ENCODE data around the gene LRP4.
A peak's percentile ranks its signal among the peaks of the same experiment; 100 is the strongest.

The LRP4 gene

GRCh38 chr11:46916286-46917108, 1.9 kb downstream of the LRP4 start:
- peak overlapping the region; percentile 68 for H3K4me3 ChIP-seq (ENCODE audit: low read depth, low read length)
- no peaks in the 10 kb centered on the region for H3K9me3 ChIP-seq (ENCODE audit: control insufficient read depth, insufficient read depth, low read length)
- peaks cover 46% of the 10 kb centered on the region for H3K27me3 ChIP-seq (ENCODE audit: control insufficient read depth, insufficient read depth, low read length)
- H3K36me3 ChIP-seq (ENCODE audit: control insufficient read depth, insufficient read depth, low read length), result no peaks in the 10 kb centered on the region
- H3K9ac ChIP-seq (ENCODE audit: low read depth, low read length), result no peak overlapping the region
- peaks cover 30% of the 10 kb centered on the region for H3K4me1 ChIP-seq (ENCODE audit: control insufficient read depth, insufficient read depth, low read length)

- H3K27me3 ChIP-seq (ENCODE audit: control insufficient read depth, insufficient read depth, low read length), result peaks cover 46% of the 10 kb centered on the region
- H3K9ac ChIP-seq (ENCODE audit: low read depth, low read length), result no peak overlapping the region
- H3K9me3 ChIP-seq (ENCODE audit: control insufficient read depth, insufficient read depth, low read length), result no peaks in the 10 kb centered on the region
- H3K4me1 ChIP-seq (ENCODE audit: control insufficient read depth, insufficient read depth, low read length), result peaks cover 30% of the 10 kb centered on the region
- H3K4me3 ChIP-seq (ENCODE audit: low read depth, low read length), result no peak overlapping the region
- H3K36me3 ChIP-seq (ENCODE audit: control insufficient read depth, insufficient read depth, low read length), result no peaks in the 10 kb centered on the region
These were observed 3.4 kb downstream of the LRP4 start for GRCh38 chr11:46914910-46915309.

- peaks cover 43% of the 10 kb centered on the region for H3K27me3 ChIP-seq (ENCODE audit: control insufficient read depth, insufficient read depth, low read length)
- no peaks in the 10 kb centered on the region for H3K9me3 ChIP-seq (ENCODE audit: control insufficient read depth, insufficient read depth, low read length)
- H3K36me3 ChIP-seq (ENCODE audit: control insufficient read depth, insufficient read depth, low read length), result no peaks in the 10 kb centered on the region
- H3K4me1 ChIP-seq (ENCODE audit: control insufficient read depth, insufficient read depth, low read length), result peaks cover 29% of the 10 kb centered on the region
- H3K9ac ChIP-seq (ENCODE audit: low read depth, low read length), result no peak overlapping the region
- H3K4me3 ChIP-seq (ENCODE audit: low read depth, low read length), result no peak overlapping the region
These were observed 4.0 kb downstream of the LRP4 start for GRCh38 chr11:46914363-46914762.

- H3K36me3 ChIP-seq (ENCODE audit: control insufficient read depth, insufficient read depth, low read length), result no peaks in the 10 kb centered on the region
- no peak overlapping the region for H3K9ac ChIP-seq (ENCODE audit: low read depth, low read length)
- peaks cover 41% of the 10 kb centered on the region for H3K27me3 ChIP-seq (ENCODE audit: control insufficient read depth, insufficient read depth, low read length)
- peaks cover 27% of the 10 kb centered on the region for H3K4me1 ChIP-seq (ENCODE audit: control insufficient read depth, insufficient read depth, low read length)
- no peaks in the 10 kb centered on the region for H3K9me3 ChIP-seq (ENCODE audit: control insufficient read depth, insufficient read depth, low read length)
- peak overlapping the region; percentile 63 for H3K4me3 ChIP-seq (ENCODE audit: low read depth, low read length)
These were observed 4.9 kb downstream of the LRP4 start for GRCh38 chr11:46913484-46913883.

- H3K36me3 ChIP-seq (ENCODE audit: control insufficient read depth, insufficient read depth, low read length), result no peaks in the 10 kb centered on the region
- H3K4me1 ChIP-seq (ENCODE audit: control insufficient read depth, insufficient read depth, low read length), result peaks cover 27% of the 10 kb centered on the region
- H3K9me3 ChIP-seq (ENCODE audit: control insufficient read depth, insufficient read depth, low read length), result no peaks in the 10 kb centered on the region
- H3K27me3 ChIP-seq (ENCODE audit: control insufficient read depth, insufficient read depth, low read length), result peaks cover 39% of the 10 kb centered on the region
- H3K9ac ChIP-seq (ENCODE audit: low read depth, low read length), result peak overlapping the region; percentile 39
- H3K4me3 ChIP-seq (ENCODE audit: low read depth, low read length), result peak overlapping the region; percentile 63
These were observed 5.7 kb downstream of the LRP4 start for GRCh38 chr11:46912526-46913150.

- Histone ChIP-seq H3K36me3 (ENCODE audit: control insufficient read depth, insufficient read depth, low read length) (no peaks in the 10 kb centered on the region), H3K27me3 (ENCODE audit: control insufficient read depth, insufficient read depth, low read length) (no peaks in the 10 kb centered on the region), H3K4me3 (ENCODE audit: low read depth, low read length) (no peak overlapping the region), H3K9ac (ENCODE audit: low read depth, low read length) (no peak overlapping the region), H3K4me1 (ENCODE audit: control insufficient read depth, insufficient read depth, low read length) (peaks cover 21% of the 10 kb centered on the region), H3K9me3 (ENCODE audit: control insufficient read depth, insufficient read depth, low read length) (no peaks in the 10 kb centered on the region)
These were observed 10.7 kb downstream of the LRP4 start for GRCh38 chr11:46907606-46908005.

- H3K36me3 ChIP-seq (ENCODE audit: control insufficient read depth, insufficient read depth, low read length), result no peaks in the 10 kb centered on the region
- H3K27me3 ChIP-seq (ENCODE audit: control insufficient read depth, insufficient read depth, low read length), result no peaks in the 10 kb centered on the region
- H3K4me3 ChIP-seq (ENCODE audit: low read depth, low read length), result no peak overlapping the region
- H3K4me1 ChIP-seq (ENCODE audit: control insufficient read depth, insufficient read depth, low read length), result peaks cover 14% of the 10 kb centered on the region
- no peaks in the 10 kb centered on the region for H3K9me3 ChIP-seq (ENCODE audit: control insufficient read depth, insufficient read depth, low read length)
- no peak overlapping the region for H3K9ac ChIP-seq (ENCODE audit: low read depth, low read length)
These were observed 11.7 kb downstream of the LRP4 start for GRCh38 chr11:46906609-46907041.

GRCh38 chr11:46905806-46906205, 12.5 kb downstream of the LRP4 start:
- H3K9ac ChIP-seq (ENCODE audit: low read depth, low read length), result no peak overlapping the region

GRCh38 chr11:46903846-46904245, 14.5 kb downstream of the LRP4 start:
- H3K4me1 ChIP-seq (ENCODE audit: control insufficient read depth, insufficient read depth, low read length), result peaks cover 10% of the 10 kb centered on the region
- no peak overlapping the region for H3K4me3 ChIP-seq (ENCODE audit: low read depth, low read length)
- H3K36me3 ChIP-seq (ENCODE audit: control insufficient read depth, insufficient read depth, low read length), result peaks cover 8% of the 10 kb centered on the region
- H3K9ac ChIP-seq (ENCODE audit: low read depth, low read length), result no peak overlapping the region
- H3K27me3 ChIP-seq (ENCODE audit: control insufficient read depth, insufficient read depth, low read length), result no peaks in the 10 kb centered on the region
- no peaks in the 10 kb centered on the region for H3K9me3 ChIP-seq (ENCODE audit: control insufficient read depth, insufficient read depth, low read length)

More at GRCh38 chr11:46905806-46906205, 12.5 kb downstream of the LRP4 start:
- no peaks in the 10 kb centered on the region for H3K27me3 ChIP-seq (ENCODE audit: control insufficient read depth, insufficient read depth, low read length)
- no peak overlapping the region for H3K4me3 ChIP-seq (ENCODE audit: low read depth, low read length)
- H3K36me3 ChIP-seq (ENCODE audit: control insufficient read depth, insufficient read depth, low read length), result no peaks in the 10 kb centered on the region
- peaks cover 13% of the 10 kb centered on the region for H3K4me1 ChIP-seq (ENCODE audit: control insufficient read depth, insufficient read depth, low read length)
- no peaks in the 10 kb centered on the region for H3K9me3 ChIP-seq (ENCODE audit: control insufficient read depth, insufficient read depth, low read length)

GRCh38 chr11:46902694-46903093, 15.7 kb downstream of the LRP4 start:
- Histone ChIP-seq H3K9me3 (ENCODE audit: control insufficient read depth, insufficient read depth, low read length) (no peaks in the 10 kb centered on the region), H3K27me3 (ENCODE audit: control insufficient read depth, insufficient read depth, low read length) (no peaks in the 10 kb centered on the region), H3K36me3 (ENCODE audit: control insufficient read depth, insufficient read depth, low read length) (peaks cover 11% of the 10 kb centered on the region), H3K9ac (ENCODE audit: low read depth, low read length) (no peak overlapping the region), H3K4me1 (ENCODE audit: control insufficient read depth, insufficient read depth, low read length) (peaks cover 10% of the 10 kb centered on the region), H3K4me3 (ENCODE audit: low read depth, low read length) (no peak overlapping the region)

- Histone ChIP-seq H3K4me1 (ENCODE audit: control insufficient read depth, insufficient read depth, low read length) (peaks cover 4% of the 10 kb centered on the region), H3K9ac (ENCODE audit: low read depth, low read length) (no peak overlapping the region), H3K36me3 (ENCODE audit: control insufficient read depth, insufficient read depth, low read length) (peaks cover 14% of the 10 kb centered on the region), H3K9me3 (ENCODE audit: control insufficient read depth, insufficient read depth, low read length) (no peaks in the 10 kb centered on the region), H3K4me3 (ENCODE audit: low read depth, low read length) (no peak overlapping the region), H3K27me3 (ENCODE audit: control insufficient read depth, insufficient read depth, low read length) (no peaks in the 10 kb centered on the region)
These were observed 17.2 kb downstream of the LRP4 start for GRCh38 chr11:46901156-46901555.
